ENCODE data around the gene PDCD11.

PDCD11 gene

DNA sequence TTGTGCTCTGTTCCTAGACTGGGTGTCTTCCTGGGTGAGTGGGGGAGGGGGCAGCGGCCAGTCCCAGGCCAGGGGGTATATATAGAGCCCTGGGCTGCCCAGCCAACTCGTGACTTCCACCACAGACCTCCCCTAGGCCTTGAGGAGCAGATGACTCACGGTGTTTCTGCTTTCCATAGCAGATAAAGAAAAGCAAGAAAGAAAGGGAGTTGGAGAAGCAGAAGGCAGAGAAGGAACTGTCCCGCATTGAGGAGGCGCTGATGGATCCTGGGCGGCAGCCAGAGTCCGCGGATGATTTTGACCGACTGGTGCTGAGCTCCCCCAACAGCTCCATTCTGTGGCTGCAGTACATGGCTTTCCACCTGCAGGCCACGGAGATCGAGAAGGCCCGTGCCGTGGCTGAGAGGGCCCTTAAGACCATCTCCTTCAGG is 45.6 kb downstream of the PDCD11 start:
- no peaks in the 10 kb centered on the region for H3K79me2 ChIP-seq (ENCODE audit: control insufficient read depth, insufficient read depth, low read length)
- no peak overlapping the region for H2BK120ac ChIP-seq (ENCODE audit: low read depth, low read length)
- DNase-seq: no peak
- no peak overlapping the region for H3K27ac ChIP-seq (ENCODE audit: low read depth, low read length)
- H3K4me3 ChIP-seq (ENCODE audit: low read length): no peak overlapping the region
- H3K27me3 ChIP-seq (ENCODE audit: insufficient read depth, low read length, poor library complexity): no peaks in the 10 kb centered on the region
- no peak overlapping the region for H3K23ac ChIP-seq (ENCODE audit: low read length)
- no peaks in the 10 kb centered on the region for H3K4me1 ChIP-seq (ENCODE audit: control insufficient read depth, low read depth, low read length)
- WGBS (ENCODE audit: extremely low coverage, insufficient coverage, low lambda C conversion rate): no CpG with 5 or more reads among the region's 13 CpGs
- no peak overlapping the region for H2BK5ac ChIP-seq (ENCODE audit: low read length)
- H3K18ac ChIP-seq (ENCODE audit: low read length): no peak overlapping the region
- peaks cover 35% of the 10 kb centered on the region for H3K36me3 ChIP-seq (ENCODE audit: control insufficient read depth, insufficient read depth, low read length)
- H4K5ac ChIP-seq (ENCODE audit: low read length): no peak overlapping the region
- H4K8ac ChIP-seq (ENCODE audit: low read depth, low read length): no peak overlapping the region
- H3K4me2 ChIP-seq (ENCODE audit: low read length): no peak overlapping the region
- H3K9ac ChIP-seq (ENCODE audit: low read length): no peak overlapping the region
- H2BK15ac ChIP-seq (replicated peaks; ENCODE audit: low read depth): no peak overlapping the region
- no peak overlapping the region for H2AK5ac ChIP-seq (ENCODE audit: low read length)
- H3K79me1 ChIP-seq (ENCODE audit: low read length): no peaks in the 10 kb centered on the region
- no peak overlapping the region for H3K56ac ChIP-seq (ENCODE audit: low read length)
- H3K4ac ChIP-seq (ENCODE audit: low read depth, low read length): no peak overlapping the region

DNA sequence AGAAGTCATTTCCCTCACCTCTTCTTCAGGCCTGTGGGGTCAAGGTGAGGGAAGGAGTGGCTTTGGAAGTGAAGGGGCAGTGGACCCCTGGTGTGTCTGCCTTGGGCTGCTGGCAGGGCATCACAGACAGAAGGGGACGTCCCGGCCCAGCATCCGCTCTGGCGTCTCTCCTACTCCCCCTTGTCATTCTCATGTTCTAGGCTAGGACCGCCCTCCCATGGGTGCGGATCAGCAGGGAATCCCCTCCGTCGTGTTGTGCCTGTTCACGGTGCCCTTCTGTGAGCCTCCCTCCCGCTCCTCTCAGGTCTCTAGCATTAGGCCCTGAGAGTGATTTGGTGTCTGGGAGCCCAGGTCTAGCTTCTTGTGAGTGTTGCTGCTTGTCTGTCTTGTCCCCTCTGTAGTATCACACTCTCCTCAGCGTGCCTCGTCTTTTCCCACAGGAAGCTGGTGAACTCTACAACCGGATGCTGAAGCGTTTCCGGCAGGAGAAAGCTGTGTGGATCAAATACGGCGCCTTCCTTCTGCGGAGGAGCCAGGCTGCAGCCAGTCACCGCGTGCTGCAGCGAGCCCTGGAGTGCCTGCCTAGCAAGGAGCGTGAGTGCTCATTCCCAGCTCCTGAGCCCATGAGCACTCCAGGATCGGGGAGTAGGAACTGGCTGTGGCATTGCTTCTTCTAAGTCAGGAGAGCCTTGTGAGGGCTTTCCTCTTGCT is 47.2 kb downstream of the PDCD11 start:
- Histone ChIP-seq H3K9ac (ENCODE audit: low read length) (no peak overlapping the region), H3K27ac (ENCODE audit: low read depth, low read length) (no peak overlapping the region), H3K23ac (ENCODE audit: low read length) (no peak overlapping the region), H3K79me1 (ENCODE audit: low read length) (no peaks in the 10 kb centered on the region), H2BK5ac (ENCODE audit: low read length) (no peak overlapping the region), H2AK5ac (ENCODE audit: low read length) (no peak overlapping the region), H3K79me2 (ENCODE audit: control insufficient read depth, insufficient read depth, low read length) (no peaks in the 10 kb centered on the region), H4K8ac (ENCODE audit: low read depth, low read length) (no peak overlapping the region), H3K27me3 (ENCODE audit: insufficient read depth, low read length, poor library complexity) (no peaks in the 10 kb centered on the region), H2BK120ac (ENCODE audit: low read depth, low read length) (no peak overlapping the region), H4K5ac (ENCODE audit: low read length) (no peak overlapping the region), H3K4ac (ENCODE audit: low read depth, low read length) (no peak overlapping the region), H3K4me3 (ENCODE audit: low read length) (no peak overlapping the region), H3K4me1 (ENCODE audit: control insufficient read depth, low read depth, low read length) (no peaks in the 10 kb centered on the region), H3K36me3 (ENCODE audit: control insufficient read depth, insufficient read depth, low read length) (peaks cover 36% of the 10 kb centered on the region), H3K18ac (ENCODE audit: low read length) (no peak overlapping the region), H2BK15ac (replicated peaks; ENCODE audit: low read depth) (no peak overlapping the region), H3K4me2 (ENCODE audit: low read length) (no peak overlapping the region), H3K56ac (ENCODE audit: low read length) (no peak overlapping the region)
- no CpG with 5 or more reads among the region's 23 CpGs for WGBS (ENCODE audit: extremely low coverage, insufficient coverage, low lambda C conversion rate)
- no peak for DNase-seq

DNA sequence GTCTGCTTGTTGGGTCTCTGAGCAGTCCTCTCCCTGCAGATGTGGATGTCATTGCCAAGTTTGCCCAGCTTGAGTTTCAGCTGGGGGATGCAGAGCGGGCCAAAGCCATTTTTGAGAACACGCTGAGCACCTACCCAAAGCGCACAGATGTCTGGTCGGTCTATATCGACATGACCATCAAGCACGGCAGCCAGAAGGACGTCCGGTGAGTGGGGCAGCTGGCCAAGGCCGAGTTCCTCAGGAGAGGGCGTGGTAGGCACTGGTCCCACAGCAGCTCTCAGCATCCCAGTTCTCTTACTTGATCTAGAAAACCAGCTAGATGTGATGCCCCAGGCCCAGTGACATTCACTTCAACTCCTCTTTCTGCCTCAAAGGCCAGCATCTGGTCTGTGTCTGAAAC is 48.1 kb downstream of the PDCD11 start:
- no peaks in the 10 kb centered on the region for H3K79me2 ChIP-seq (ENCODE audit: control insufficient read depth, insufficient read depth, low read length)
- no peak overlapping the region for H3K4me3 ChIP-seq (ENCODE audit: low read length)
- H3K79me1 ChIP-seq (ENCODE audit: low read length): no peaks in the 10 kb centered on the region
- H2BK120ac ChIP-seq (ENCODE audit: low read depth, low read length): no peak overlapping the region
- no peak overlapping the region for H3K4ac ChIP-seq (ENCODE audit: low read depth, low read length)
- H2AK5ac ChIP-seq (ENCODE audit: low read length): no peak overlapping the region
- WGBS (ENCODE audit: extremely low coverage, insufficient coverage, low lambda C conversion rate): no CpG with 5 or more reads among the region's 10 CpGs
- no peaks in the 10 kb centered on the region for H3K4me1 ChIP-seq (ENCODE audit: control insufficient read depth, low read depth, low read length)
- no peak overlapping the region for H2BK15ac ChIP-seq (replicated peaks; ENCODE audit: low read depth)
- H3K27me3 ChIP-seq (ENCODE audit: insufficient read depth, low read length, poor library complexity): no peaks in the 10 kb centered on the region
- H4K8ac ChIP-seq (ENCODE audit: low read depth, low read length): no peak overlapping the region
- no peak overlapping the region for H3K56ac ChIP-seq (ENCODE audit: low read length)
- H3K9ac ChIP-seq (ENCODE audit: low read length): no peak overlapping the region
- H4K5ac ChIP-seq (ENCODE audit: low read length): no peak overlapping the region
- H3K4me2 ChIP-seq (ENCODE audit: low read length): no peak overlapping the region
- no peak for DNase-seq
- H3K27ac ChIP-seq (ENCODE audit: low read depth, low read length): no peak overlapping the region
- peaks cover 34% of the 10 kb centered on the region for H3K36me3 ChIP-seq (ENCODE audit: control insufficient read depth, insufficient read depth, low read length)
- no peak overlapping the region for H3K18ac ChIP-seq (ENCODE audit: low read length)
- no peak overlapping the region for H3K23ac ChIP-seq (ENCODE audit: low read length)
- H2BK5ac ChIP-seq (ENCODE audit: low read length): no peak overlapping the region

GRCh38 chr10:103445366-103445765 is 48.9 kb downstream of the PDCD11 start:
- no peak overlapping the region for H3K4me2 ChIP-seq (ENCODE audit: low read length)

GRCh38 chr10:103445767-103446567 is 49.5 kb downstream of the PDCD11 start:
- Histone ChIP-seq H3K79me2 (ENCODE audit: control insufficient read depth, insufficient read depth, low read length) (no peaks in the 10 kb centered on the region), H3K36me3 (ENCODE audit: control insufficient read depth, insufficient read depth, low read length) (peaks cover 26% of the 10 kb centered on the region), H3K23ac (ENCODE audit: low read length) (no peak overlapping the region), H3K18ac (ENCODE audit: low read length) (no peak overlapping the region), H4K8ac (ENCODE audit: low read depth, low read length) (no peak overlapping the region), H3K27ac (ENCODE audit: low read depth, low read length) (no peak overlapping the region), H3K4me1 (ENCODE audit: control insufficient read depth, low read depth, low read length) (peaks cover 2% of the 10 kb centered on the region), H2AK5ac (ENCODE audit: low read length) (no peak overlapping the region), H3K56ac (ENCODE audit: low read length) (no peak overlapping the region), H2BK120ac (ENCODE audit: low read depth, low read length) (no peak overlapping the region), H3K4me2 (ENCODE audit: low read length) (no peak overlapping the region), H3K9ac (ENCODE audit: low read length) (no peak overlapping the region), H3K4me3 (ENCODE audit: low read length) (no peak overlapping the region), H3K79me1 (ENCODE audit: low read length) (no peaks in the 10 kb centered on the region), H2BK15ac (replicated peaks; ENCODE audit: low read depth) (no peak overlapping the region), H4K5ac (ENCODE audit: low read length) (no peak overlapping the region), H3K27me3 (ENCODE audit: insufficient read depth, low read length, poor library complexity) (no peaks in the 10 kb centered on the region), H2BK5ac (ENCODE audit: low read length) (no peak overlapping the region), H3K4ac (ENCODE audit: low read depth, low read length) (no peak overlapping the region)
- no CpG with 5 or more reads among the region's 12 CpGs for WGBS (ENCODE audit: extremely low coverage, insufficient coverage, low lambda C conversion rate)
- no peak for DNase-seq

More at GRCh38 chr10:103445366-103445765, 48.9 kb downstream of the PDCD11 start:
- Histone ChIP-seq H3K79me2 (ENCODE audit: control insufficient read depth, insufficient read depth, low read length) (no peaks in the 10 kb centered on the region), H3K27ac (ENCODE audit: low read depth, low read length) (no peak overlapping the region), H4K8ac (ENCODE audit: low read depth, low read length) (no peak overlapping the region), H3K4me3 (ENCODE audit: low read length) (no peak overlapping the region), H3K18ac (ENCODE audit: low read length) (no peak overlapping the region), H4K5ac (ENCODE audit: low read length) (no peak overlapping the region), H3K79me1 (ENCODE audit: low read length) (no peaks in the 10 kb centered on the region), H2AK5ac (ENCODE audit: low read length) (no peak overlapping the region), H3K9ac (ENCODE audit: low read length) (no peak overlapping the region), H2BK15ac (replicated peaks; ENCODE audit: low read depth) (no peak overlapping the region), H3K4me1 (ENCODE audit: control insufficient read depth, low read depth, low read length) (no peaks in the 10 kb centered on the region), H3K4ac (ENCODE audit: low read depth, low read length) (no peak overlapping the region), H2BK5ac (ENCODE audit: low read length) (no peak overlapping the region), H3K36me3 (ENCODE audit: control insufficient read depth, insufficient read depth, low read length) (peaks cover 29% of the 10 kb centered on the region), H3K27me3 (ENCODE audit: insufficient read depth, low read length, poor library complexity) (no peaks in the 10 kb centered on the region), H3K56ac (ENCODE audit: low read length) (no peak overlapping the region), H2BK120ac (ENCODE audit: low read depth, low read length) (no peak overlapping the region), H3K23ac (ENCODE audit: low read length) (no peak overlapping the region)
- DNase-seq: no peak
- WGBS (ENCODE audit: extremely low coverage, insufficient coverage, low lambda C conversion rate): no CpG with 5 or more reads among the region's 9 CpGs

Measured in mesendoderm (in vitro differentiated cells).